ENCODE results near the gene PLXNA2.

DNA sequence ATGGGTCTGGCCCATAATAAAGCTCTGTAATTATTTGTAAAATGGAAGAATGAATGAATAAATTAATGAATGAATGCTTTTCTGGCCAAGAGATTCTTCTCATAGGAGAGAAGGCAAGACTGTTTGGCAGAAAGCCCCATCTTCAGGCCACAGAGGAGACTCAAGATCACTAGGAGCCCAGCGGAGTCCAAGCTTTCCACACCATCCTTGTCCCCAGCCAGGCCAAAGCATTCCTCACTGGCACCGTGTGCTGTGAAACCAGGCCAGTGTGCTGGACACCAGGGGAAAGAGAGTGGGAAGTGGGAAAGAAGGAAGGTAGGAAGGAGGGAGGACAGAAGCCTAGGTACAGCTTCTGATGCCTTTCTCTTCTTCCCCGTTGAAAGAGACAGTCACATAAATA is 86.4 kb downstream of the PLXNA2 start:
- TF ChIP-seq POLR2A (IDR thresholded peaks at IDR 0.05; ENCODE audit: low read depth) = no peak
- TF ChIP-seq, protein P1, sequence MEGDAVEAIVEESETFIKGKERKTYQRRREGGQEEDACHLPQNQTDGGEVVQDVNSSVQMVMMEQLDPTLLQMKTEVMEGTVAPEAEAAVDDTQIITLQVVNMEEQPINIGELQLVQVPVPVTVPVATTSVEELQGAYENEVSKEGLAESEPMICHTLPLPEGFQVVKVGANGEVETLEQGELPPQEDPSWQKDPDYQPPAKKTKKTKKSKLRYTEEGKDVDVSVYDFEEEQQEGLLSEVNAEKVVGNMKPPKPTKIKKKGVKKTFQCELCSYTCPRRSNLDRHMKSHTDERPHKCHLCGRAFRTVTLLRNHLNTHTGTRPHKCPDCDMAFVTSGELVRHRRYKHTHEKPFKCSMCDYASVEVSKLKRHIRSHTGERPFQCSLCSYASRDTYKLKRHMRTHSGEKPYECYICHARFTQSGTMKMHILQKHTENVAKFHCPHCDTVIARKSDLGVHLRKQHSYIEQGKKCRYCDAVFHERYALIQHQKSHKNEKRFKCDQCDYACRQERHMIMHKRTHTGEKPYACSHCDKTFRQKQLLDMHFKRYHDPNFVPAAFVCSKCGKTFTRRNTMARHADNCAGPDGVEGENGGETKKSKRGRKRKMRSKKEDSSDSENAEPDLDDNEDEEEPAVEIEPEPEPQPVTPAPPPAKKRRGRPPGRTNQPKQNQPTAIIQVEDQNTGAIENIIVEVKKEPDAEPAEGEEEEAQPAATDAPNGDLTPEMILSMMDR (IDR thresholded peaks at IDR 0.05) = no peak
- no peak for TF ChIP-seq POLR2AphosphoS5 (IDR thresholded peaks at IDR 0.05)
- no peak for TF ChIP-seq EP300 (IDR thresholded peaks at IDR 0.05)
